ENCODE data around the gene GOLGB1.
"Not testable (repeated sequence)": the region's sequence is repeated elsewhere in the genome, so short reads cannot be mapped to it uniquely, and the experiment has no call there.

Gene GOLGB1

GRCh38 chr3:121749276-121750086 lies at the start of gene GOLGB1:
Gene GOLGB1, minus strand, starts transcription at chr3:121749741. Its CDS starts 18,770 bp downstream, at chr3:121730971.
- DNase-seq, result peak; percentile 90 to 99

DNA sequence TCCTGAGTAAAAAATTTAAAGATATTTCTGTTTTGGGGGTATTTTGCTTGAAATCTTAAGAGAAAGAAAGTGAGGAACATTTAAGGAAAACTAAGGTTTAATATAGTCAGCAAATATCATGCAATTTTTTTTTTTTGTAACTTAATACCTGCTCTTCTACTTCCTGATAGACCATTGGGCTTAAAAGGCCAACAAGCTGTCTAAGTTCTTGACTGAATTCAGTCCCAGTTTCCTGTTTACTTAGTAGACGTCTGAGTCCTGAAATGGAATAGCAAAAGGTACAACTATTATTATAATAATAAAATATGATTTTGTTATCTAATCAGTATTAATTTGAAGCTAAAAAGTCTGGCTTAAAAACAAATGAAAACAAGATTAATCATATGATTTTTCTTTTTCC lies 47.4 kb upstream of the GOLGB1 start:
- DNase-seq, result no peak

DNA sequence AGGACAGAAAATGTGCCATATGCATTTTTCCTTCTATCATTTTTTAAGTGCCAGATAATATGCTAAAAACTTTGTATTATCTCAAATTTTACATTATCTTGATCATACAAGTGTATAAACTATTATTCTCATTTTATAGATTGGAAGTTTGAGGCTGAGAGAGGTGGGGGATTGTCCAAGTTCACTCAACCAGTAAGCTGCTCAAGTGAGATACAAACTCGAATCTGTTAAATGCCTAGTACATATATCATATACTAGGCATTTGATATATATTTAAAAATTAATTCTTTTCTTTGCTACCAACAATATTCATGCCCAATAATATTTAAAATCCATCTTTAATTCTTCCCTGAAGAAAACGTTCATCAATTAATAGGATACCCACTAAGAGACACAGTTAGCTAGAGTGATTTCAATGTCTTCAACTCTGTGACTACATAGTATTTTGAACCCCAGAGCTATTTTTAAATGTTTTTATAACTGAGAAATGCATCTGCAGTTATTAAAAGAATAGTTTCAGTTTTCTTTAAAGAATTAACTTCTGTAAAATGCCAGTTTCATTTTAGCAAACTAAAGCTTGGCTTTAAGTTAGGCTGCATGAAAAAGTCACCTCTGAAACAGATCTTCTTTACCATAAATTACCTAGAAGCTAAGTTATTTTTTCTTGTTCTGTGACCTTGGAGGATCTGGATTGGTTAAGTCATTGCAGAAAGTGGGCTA lies 44.9 kb upstream of the GOLGB1 start:
- DNase-seq, result no peak

GRCh38 chr3:121793078-121793477 lies 43.5 kb upstream of the GOLGB1 start:
- no peak for DNase-seq

GRCh38 chr3:121786485-121786884 lies 36.9 kb upstream of the GOLGB1 start:
- DNase-seq, result no peak

DNA sequence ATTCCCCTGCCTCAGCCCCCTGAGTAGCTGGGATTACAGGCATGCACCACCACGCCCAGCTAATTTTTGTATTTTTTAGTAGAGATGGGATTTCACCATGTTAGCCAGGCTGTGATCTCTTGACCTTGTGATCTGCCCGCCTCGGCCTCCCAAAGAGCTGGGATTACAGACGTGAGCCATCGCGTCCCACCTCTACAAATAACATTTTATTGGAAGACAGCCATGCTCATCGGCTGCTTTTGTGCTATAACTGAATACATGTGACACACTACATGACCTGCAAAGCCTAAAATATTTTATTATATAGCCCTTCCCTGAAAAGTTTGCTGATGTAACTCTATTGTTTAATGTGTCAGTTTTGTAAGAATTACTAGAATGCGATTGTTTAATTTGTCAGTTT lies 33.2 kb upstream of the GOLGB1 start:
- DNase-seq, result not testable (repeated sequence)

- no peak for DNase-seq
Measured at GRCh38 chr3:121781611-121782010, 32.1 kb upstream of the GOLGB1 start.

DNA sequence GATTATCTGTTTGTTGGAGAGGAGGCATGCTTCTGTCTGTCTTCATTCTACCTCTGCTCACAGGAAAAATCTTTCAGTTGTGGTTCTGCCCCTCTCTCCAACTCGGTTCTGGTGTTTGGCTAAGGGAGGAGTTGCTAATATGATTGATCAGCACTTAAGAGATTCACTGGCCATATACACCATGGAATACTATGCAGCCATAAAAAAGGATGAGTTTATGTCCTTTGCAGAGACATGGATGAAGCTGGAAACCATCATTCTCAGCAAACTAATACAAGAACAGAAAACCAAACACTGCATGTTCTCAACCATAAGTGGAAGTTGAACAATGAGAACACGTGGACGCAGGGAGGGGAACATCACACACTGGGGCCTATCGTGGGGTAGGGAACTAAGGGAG lies 25.6 kb upstream of the GOLGB1 start:
- DNase-seq, result not testable (repeated sequence)

DNA sequence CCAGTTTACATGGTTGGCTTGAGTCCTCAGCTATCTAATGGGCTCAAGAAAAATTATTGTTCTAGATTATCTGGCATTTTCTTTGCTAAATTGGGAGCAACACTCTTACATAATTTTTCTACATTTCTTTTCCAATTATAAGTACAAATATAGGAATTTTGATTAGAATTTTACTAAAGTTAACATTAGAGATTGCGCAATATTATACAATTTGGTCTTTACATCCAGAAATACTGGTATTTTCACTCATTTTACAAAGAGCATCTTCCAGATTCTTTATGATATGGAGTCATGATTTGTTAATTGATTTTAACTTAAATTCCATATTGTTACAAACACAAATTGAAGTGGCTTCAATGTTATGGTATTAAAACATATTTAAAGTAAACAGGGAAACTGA lies 19.7 kb upstream of the GOLGB1 start:
- no peak for DNase-seq

DNA sequence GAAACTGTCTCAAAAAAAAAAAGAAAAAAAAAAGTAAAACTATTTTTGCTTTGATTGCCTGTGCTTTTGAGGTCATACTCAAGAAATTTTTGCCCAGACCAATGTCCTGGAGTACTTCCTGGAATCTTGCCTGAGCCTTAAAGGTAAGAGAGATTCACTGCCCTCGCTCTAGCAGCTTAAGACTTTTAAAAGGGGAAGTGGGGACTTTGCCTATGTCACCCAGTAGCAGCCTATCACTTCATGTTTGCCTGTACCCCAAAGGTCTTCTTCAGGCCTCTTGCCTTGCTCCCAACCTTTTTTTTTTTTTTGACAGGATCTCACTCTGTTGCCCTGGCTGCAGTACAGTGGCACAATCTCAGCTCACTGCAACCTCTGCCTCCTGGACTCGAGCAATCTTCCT lies 18.9 kb upstream of the GOLGB1 start:
- DNase-seq, result no peak

DNA sequence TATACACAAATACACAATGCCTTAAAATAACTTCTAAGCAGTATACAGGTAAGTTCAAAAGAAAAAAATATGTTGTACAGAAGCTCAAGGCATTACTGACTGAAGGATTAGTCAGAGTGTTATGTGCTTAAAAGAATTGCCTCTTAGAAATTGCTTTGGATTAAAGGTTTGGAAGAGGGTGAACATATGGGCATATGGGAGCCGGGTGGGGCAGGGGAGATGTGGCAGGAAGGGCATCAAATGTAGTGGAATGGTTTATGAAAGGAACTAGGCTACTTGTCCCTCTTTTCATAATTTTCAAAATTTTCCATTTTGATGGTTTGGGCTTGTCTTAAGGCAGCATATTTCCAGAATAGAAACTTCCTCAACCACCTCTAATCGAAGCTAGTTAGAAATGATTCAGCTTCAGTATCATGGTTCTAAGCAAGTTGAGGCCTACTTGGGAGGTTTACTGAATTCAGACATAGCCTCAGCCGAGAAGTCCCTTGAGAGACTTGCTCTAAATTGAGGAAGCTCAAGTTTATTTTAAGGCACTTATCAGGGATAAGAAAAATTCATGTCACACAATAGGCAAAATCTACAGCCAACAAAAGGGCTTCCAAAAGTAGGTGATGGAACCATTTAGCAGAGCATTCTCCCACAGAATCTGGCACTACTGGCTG lies 10.1 kb upstream of the GOLGB1 start:
- DNase-seq, result no peak

DNA sequence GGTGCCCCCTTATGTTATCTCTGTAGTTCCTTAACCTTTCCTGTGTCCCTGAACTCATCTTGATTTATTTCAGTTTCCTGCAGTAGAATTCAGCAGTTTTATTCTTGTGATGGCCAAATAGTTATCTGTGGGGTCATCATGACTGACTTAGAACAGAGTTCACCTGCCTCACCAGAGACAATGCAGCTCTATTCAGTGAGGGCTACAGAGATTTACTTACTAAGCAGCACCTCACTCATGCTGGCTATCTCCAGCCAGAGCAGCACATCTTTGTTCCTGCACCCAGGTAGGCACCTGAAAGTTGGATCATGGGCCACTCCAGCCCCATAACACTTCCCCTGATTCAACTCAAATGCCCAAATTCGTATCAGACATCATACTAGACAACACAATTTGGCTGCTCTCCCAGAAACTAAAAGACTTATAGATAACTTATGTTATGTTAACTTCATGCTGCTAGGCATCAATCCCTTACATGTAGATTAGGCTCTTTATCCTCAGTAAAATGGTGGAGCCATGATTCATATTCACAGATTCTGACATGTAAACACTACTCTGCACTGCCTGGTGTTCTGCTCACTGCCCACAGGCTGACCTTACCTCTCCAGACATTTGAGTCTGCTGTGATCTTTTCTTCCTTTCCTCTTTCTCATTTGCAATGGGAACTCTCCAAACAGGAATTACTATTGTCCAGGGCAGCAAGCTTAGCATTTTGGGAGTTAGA lies 9.3 kb upstream of the GOLGB1 start:
- no peak for DNase-seq

- no peak for DNase-seq
Measured at GRCh38 chr3:121757812-121758545, 8.4 kb upstream of the GOLGB1 start.

DNA sequence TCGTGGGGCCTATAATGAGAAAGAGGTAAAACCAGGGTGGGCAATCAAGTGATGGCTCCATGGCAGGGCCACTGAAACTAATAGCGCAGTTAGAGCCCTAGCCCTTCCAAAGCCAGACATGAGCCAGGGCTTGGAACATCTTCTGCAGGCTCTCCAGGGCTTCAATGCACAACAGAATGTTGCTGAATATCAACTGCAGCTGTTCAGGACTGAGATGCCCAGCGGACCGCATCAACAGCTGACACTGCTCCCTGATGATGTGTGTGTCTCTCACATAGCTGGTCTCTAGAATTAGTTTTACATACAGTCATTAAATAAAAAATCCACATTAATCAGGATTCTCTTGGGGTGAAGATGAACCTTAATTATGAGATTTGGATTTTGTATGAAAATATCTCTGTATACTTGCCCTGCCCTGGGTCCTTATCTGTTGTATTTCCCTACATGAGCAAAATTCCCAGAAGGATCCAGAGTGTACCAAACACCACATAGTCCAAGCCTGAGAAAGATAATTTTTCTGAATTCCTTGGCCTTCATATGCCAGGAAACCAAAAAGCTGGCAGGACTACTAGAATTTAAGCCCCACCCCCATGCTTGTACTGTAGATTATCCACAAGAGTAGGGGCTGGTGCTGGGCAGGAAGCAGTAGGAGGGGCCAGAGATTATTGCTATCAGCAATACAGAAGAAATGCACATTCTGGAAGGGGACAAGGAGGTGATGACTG lies 7.7 kb upstream of the GOLGB1 start:
- no peak for DNase-seq

DNA sequence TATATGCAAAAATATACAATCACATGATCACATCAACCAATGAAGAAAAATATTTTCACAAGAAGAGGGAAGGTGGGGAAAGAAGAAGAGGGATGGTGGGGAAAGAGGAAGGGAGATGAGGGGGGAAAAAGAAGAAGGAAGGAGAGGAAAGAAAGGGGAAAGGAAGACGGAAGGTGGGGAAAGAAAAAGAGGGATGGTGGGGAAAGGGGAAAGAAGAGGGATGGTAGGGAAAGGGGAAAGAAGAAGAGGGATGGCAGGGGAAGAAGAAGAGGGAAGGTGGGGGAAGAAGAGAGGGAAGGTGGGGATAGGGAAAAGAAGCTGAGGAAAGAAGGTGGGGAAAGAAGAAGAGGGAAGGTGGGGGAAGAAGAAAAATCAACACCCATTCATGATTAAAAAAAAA lies 3.2 kb upstream of the GOLGB1 start:
- DNase-seq, result no peak

- DNase-seq, result no peak
Measured at GRCh38 chr3:121752261-121752660, 2.7 kb upstream of the GOLGB1 start.

GRCh38 chr3:121750087-121750415 lies 510 bp upstream of the GOLGB1 start:
- no peak for DNase-seq

- DNase-seq, result peak in 1 of 2 donors; percentile 50
Measured at GRCh38 chr3:121748680-121749275, 763 bp downstream of the GOLGB1 start.

- DNase-seq, result no peak
Measured at GRCh38 chr3:121747976-121748375, 1.6 kb downstream of the GOLGB1 start.

DNA sequence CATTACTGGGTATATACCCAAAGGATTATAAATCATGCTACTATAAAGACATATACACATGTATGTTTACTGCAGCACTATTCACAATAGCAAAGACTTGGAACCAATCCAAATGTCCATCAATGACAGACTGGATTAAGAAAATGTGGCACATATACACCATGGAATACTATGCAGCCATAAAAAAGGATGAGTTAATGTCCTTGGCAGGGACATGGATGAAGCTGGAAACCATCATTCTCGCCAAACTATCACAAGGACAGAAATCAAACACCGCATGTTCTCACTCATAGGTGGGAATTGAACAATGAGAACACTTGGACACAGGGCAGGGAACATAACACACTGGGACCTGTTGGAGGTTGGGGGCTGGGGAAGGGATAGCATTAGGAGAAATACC lies 6.4 kb downstream of the GOLGB1 start:
- not testable (repeated sequence) for DNase-seq

DNA sequence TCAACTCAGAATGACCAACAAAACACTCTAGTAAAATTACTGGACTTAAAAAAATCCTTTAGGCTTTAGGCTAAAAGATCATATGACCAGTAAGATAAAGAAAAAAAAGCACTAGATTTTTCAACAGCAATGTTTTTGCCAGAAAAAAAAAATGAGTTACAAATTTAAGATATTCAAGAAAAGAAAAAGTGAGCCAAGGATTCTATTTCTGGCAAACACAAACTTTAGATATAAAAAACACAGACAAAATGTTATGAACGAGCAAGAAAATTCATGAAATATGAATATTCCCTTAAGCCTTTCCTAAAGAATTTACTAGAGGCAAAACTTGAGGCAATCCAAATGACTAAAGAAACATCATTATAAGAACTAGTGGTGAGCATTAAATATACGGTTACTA lies 8.6 kb downstream of the GOLGB1 start:
- no peak for DNase-seq

Data from hippocampal formation (tissue), 2 donors.